ENCODE measurements around the gene TFB2M.

Gene TFB2M

DNA sequence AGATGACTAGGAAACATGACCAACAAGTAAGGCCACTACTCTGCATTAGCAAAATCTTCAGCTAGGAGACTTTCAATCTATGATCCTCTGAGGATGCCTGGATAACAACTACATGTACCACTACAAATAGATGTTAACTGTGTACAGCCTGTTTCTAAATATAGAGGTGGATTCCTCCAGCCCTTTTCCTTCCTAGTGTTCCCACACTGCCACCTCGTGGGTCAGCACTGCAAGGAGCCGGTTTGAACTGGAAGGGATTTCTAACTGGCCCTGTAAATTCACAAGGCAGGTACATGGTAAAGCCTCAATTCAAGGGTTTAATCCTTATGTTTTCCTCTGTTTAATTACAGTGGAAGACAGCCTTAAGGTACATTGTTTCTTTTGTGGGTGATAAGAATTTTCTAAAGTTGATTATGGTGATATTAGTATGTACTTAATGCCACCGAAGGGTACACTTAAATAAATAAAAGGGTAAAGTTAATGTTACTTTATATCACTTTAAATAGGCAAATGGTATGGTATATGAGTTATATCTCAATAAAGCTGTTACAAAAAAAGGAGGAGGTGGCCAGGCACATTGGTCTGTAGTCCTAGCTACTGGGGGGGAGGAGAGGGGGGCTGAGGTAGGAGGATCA lies 73.3 kb downstream of the TFB2M start:
- DNase-seq (ENCODE audit: low spot score in 2 of 2) (no peak), ATAC-seq (replicated peaks; ENCODE audit: extremely low read depth, poor library complexity, severe bottlenecking) (no peak)
- H3K27me3 Mint-ChIP-seq, result no peaks in the 10 kb centered on the region
- H3K4me3 Mint-ChIP-seq, result no peak overlapping the region
- no peaks in the 10 kb centered on the region for H3K9me3 Mint-ChIP-seq
- H3K4me1 Mint-ChIP-seq, result peaks cover 13% of the 10 kb centered on the region
- H3K36me3 Mint-ChIP-seq (ENCODE audit: insufficient read depth), result no peaks in the 10 kb centered on the region
- H3K27ac Mint-ChIP-seq (ENCODE audit: low read depth), result no peak overlapping the region

- no peaks in the 10 kb centered on the region for H3K9me3 Mint-ChIP-seq
- no peak for ATAC-seq (replicated peaks; ENCODE audit: extremely low read depth, poor library complexity, severe bottlenecking)
- no peak for DNase-seq (ENCODE audit: low spot score in 2 of 2)
- no peak overlapping the region for H3K4me3 Mint-ChIP-seq
- H3K27ac Mint-ChIP-seq (ENCODE audit: low read depth), result no peak overlapping the region
- no peaks in the 10 kb centered on the region for H3K27me3 Mint-ChIP-seq
- H3K36me3 Mint-ChIP-seq (ENCODE audit: insufficient read depth), result no peaks in the 10 kb centered on the region
- peaks cover 13% of the 10 kb centered on the region for H3K4me1 Mint-ChIP-seq
These were observed 74.5 kb downstream of the TFB2M start for GRCh38 chr1:246491551-246492053.
